ENCODE results near the gene IZUMO2.

IZUMO2 gene

GRCh38 chr19:50162988-50163387, at the start of gene IZUMO2:
IZUMO2 (minus strand) TSS chr19:50163281; CDS start chr19:50163194, 87 bp downstream.
- no peak for DNase-seq (ENCODE audit: low spot score)
- in situ Hi-C loops (cut with MboI; ENCODE audit: low pct_unique_long_range_greater_than_20kb, low sequenced_read_pairs, unreplicated experiment): no loop called here
- TF ChIP-seq CTCF (IDR thresholded peaks at IDR 0.05; ENCODE audit: extremely low read depth, insufficient read depth, missing control alignments): no peak

- no peak for TF ChIP-seq CTCF (IDR thresholded peaks at IDR 0.05; ENCODE audit: extremely low read depth, insufficient read depth, missing control alignments)
These were observed 47.3 kb upstream of the IZUMO2 start for GRCh38 chr19:50210425-50210824.

GRCh38 chr19:50209131-50209530, 46.0 kb upstream of the IZUMO2 start:
- in situ Hi-C loops (cut with MboI; ENCODE audit: low pct_unique_long_range_greater_than_20kb, low sequenced_read_pairs, unreplicated experiment): no loop called here
- TF ChIP-seq CTCF (IDR thresholded peaks at IDR 0.05; ENCODE audit: extremely low read depth, insufficient read depth, missing control alignments): no peak
- no peak for DNase-seq (ENCODE audit: low spot score)

More at GRCh38 chr19:50210425-50210824, 47.3 kb upstream of the IZUMO2 start:
- in situ Hi-C loops (cut with MboI; ENCODE audit: low pct_unique_long_range_greater_than_20kb, low sequenced_read_pairs, unreplicated experiment): no loop called here
- DNase-seq (ENCODE audit: low spot score): no peak

- no peak for TF ChIP-seq CTCF (IDR thresholded peaks at IDR 0.05; ENCODE audit: extremely low read depth, insufficient read depth, missing control alignments)
- no peak for DNase-seq (ENCODE audit: low spot score)
- in situ Hi-C loops (cut with MboI; ENCODE audit: low pct_unique_long_range_greater_than_20kb, low sequenced_read_pairs, unreplicated experiment): no loop called here
These were observed 44.6 kb upstream of the IZUMO2 start for GRCh38 chr19:50207730-50208129.

- in situ Hi-C loops (cut with MboI; ENCODE audit: low pct_unique_long_range_greater_than_20kb, low sequenced_read_pairs, unreplicated experiment): no loop called here
- TF ChIP-seq CTCF (IDR thresholded peaks at IDR 0.05; ENCODE audit: extremely low read depth, insufficient read depth, missing control alignments): no peak
- DNase-seq (ENCODE audit: low spot score): no peak
These were observed 43.1 kb upstream of the IZUMO2 start for GRCh38 chr19:50206191-50206590.

- DNase-seq (ENCODE audit: low spot score): peak; percentile 22
- no peak for TF ChIP-seq CTCF (IDR thresholded peaks at IDR 0.05; ENCODE audit: extremely low read depth, insufficient read depth, missing control alignments)
- in situ Hi-C loops (cut with MboI; ENCODE audit: low pct_unique_long_range_greater_than_20kb, low sequenced_read_pairs, unreplicated experiment): no loop called here
These were observed 42.6 kb upstream of the IZUMO2 start for GRCh38 chr19:50205681-50206138.

Data from GM13977 (cell line).